Measurements from ENCODE around the gene OVCH1.
"Not testable (repeated sequence)": the region's sequence is repeated elsewhere in the genome, so short reads cannot be mapped to it uniquely, and the experiment has no call there.

The OVCH1 gene

DNA sequence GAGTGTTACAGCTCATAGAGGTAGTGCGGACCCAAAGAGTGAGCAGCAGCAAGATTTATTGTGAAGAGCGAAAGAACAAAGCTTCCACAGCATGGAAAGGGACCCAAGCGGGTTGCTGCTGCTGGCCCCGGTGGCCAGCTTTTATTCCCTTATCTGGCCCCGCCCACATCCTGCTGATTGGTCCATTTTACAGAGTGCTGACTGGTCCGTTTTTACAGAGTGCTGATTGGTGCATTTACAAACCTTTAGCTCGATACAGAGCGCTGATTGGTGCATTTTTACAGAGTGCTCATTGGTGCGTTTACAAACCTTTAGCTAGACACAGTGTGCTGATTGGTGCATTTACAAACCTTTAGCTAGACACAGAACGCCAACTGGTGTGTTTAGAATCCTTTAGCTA, 60.7 kb downstream of the OVCH1 start:
- not testable (repeated sequence) for H3K4me3 ChIP-seq (ENCODE audit: low read depth in 1 of 2, low read length in 2 of 2); H3K27ac ChIP-seq (ENCODE audit: low read length); H3K27me3 ChIP-seq (ENCODE audit: low read depth, low read length); H3K9me3 ChIP-seq (ENCODE audit: control insufficient read depth in 1 of 2, low read length in 2 of 2); H3K4me1 ChIP-seq (ENCODE audit: control insufficient read depth in 1 of 2, insufficient read depth in 2 of 2, low read length in 2 of 2); H3K36me3 ChIP-seq (ENCODE audit: control insufficient read depth in 1 of 2, insufficient read depth in 2 of 2, low read length in 2 of 2)

DNA sequence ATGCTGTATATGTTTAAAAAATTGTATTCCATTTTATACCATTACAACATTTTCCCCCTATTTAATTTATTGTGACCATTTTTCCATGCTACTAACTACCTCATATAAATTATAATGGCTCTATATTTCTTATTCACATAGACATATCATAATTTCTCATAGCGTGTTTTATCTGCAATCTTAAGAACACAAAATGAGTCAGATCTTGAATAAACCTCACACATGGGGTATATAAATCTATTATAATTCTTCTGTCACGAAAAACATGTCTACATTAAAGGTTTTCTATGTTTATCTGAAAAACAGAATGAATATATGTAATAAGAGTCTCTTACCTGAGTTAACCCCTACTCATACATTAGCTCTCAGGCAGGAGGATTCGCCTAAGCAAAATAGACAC, 66.0 kb downstream of the OVCH1 start:
- no peaks in the 10 kb centered on the region for H3K9me3 ChIP-seq (ENCODE audit: control insufficient read depth in 1 of 2, low read length in 2 of 2)
- H3K4me1 ChIP-seq (ENCODE audit: control insufficient read depth in 1 of 2, insufficient read depth in 2 of 2, low read length in 2 of 2): no peaks in the 10 kb centered on the region

DNA sequence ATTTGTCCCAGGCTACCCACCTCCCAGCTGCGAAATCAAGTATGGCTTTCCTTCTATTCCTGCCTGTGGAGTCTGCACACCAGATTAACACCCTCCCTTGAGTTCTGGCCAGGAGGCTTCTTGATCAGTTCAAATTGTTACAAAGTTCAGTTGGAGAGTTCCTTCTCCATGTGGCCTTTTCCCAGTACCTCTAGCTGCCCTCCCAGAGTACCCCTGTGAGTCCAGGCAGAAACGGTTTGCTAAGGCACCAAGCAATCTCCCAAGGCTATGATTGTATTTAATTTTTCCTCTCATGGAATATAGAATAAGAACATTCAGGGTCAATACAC, 66.8 kb downstream of the OVCH1 start:
- no peak overlapping the region for H3K4me3 ChIP-seq (ENCODE audit: low read depth in 1 of 2, low read length in 2 of 2)
- no peak overlapping the region for H3K27ac ChIP-seq (ENCODE audit: low read length)
- no peaks in the 10 kb centered on the region for H3K9me3 ChIP-seq (ENCODE audit: control insufficient read depth in 1 of 2, low read length in 2 of 2)
- no peaks in the 10 kb centered on the region for H3K27me3 ChIP-seq (ENCODE audit: low read depth, low read length)
- no peaks in the 10 kb centered on the region for H3K4me1 ChIP-seq (ENCODE audit: control insufficient read depth in 1 of 2, insufficient read depth in 2 of 2, low read length in 2 of 2)
- H3K36me3 ChIP-seq (ENCODE audit: control insufficient read depth in 1 of 2, insufficient read depth in 2 of 2, low read length in 2 of 2): no peaks in the 10 kb centered on the region

More for the DNA sequence above, 66.0 kb downstream of the OVCH1 start:
- Histone ChIP-seq H3K4me3 (ENCODE audit: low read depth in 1 of 2, low read length in 2 of 2) (no peak overlapping the region), H3K27ac (ENCODE audit: low read length) (no peak overlapping the region), H3K27me3 (ENCODE audit: low read depth, low read length) (no peaks in the 10 kb centered on the region), H3K36me3 (ENCODE audit: control insufficient read depth in 1 of 2, insufficient read depth in 2 of 2, low read length in 2 of 2) (no peaks in the 10 kb centered on the region)

DNA sequence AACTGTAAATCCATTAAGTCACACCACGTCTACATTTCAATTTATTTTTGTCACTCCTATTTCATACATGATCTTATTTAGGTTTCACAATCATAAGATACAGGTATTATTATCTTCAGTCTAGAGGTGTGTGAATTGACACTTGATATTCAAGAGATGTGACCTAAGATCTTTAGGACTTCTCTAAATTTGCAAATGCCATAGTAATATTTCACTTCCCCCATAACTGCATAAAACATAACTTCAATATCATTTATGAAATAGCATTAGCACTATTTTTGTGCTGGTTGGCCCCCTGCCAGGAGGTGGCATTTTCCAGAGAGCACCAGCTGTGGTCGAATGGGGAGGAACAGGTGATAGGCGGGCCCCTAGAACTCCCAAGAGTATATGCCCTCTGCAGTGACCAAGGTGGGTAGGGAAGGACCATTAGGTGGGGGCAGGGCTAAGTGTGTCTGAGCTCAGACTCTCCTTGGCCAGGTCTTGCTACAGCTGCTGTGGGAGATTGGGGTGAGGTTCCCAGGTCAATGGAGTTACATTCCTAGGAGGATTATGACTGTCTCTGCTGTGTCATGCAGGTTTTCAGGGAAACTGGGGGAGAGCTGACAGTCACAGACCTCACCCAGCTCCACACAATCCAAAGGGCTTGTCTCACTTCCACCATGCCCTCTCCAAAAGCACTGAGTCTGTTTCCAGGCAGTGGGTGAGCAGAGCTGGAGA, 67.3 kb downstream of the OVCH1 start:
- Histone ChIP-seq H3K27me3 (ENCODE audit: low read depth, low read length) (no peaks in the 10 kb centered on the region), H3K27ac (ENCODE audit: low read length) (no peak overlapping the region)

DNA sequence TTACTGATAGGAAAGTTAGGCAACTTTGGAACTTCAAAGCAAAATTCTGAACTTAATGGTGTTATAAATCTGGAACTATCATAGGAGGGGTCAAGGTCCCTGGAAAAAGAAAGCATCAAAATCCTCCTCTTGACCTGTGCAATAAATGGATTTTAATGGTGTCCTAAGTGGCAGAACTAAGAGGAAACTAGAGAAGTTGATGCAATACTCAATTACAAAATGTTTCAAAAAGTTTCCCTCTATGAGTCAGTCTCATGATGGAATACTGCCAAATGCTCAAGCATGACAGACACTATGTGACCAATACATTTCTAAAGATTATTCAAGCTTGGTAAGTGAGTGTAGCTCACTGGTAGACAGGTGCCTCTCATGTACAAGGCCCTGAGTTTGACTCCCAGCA, 68.9 kb downstream of the OVCH1 start:
- no peak overlapping the region for H3K27ac ChIP-seq (ENCODE audit: low read length)

More for the DNA sequence above, 67.3 kb downstream of the OVCH1 start:
- no peak overlapping the region for H3K4me3 ChIP-seq (ENCODE audit: low read depth in 1 of 2, low read length in 2 of 2)
- H3K9me3 ChIP-seq (ENCODE audit: control insufficient read depth in 1 of 2, low read length in 2 of 2): no peaks in the 10 kb centered on the region
- H3K4me1 ChIP-seq (ENCODE audit: control insufficient read depth in 1 of 2, insufficient read depth in 2 of 2, low read length in 2 of 2): no peaks in the 10 kb centered on the region
- H3K36me3 ChIP-seq (ENCODE audit: control insufficient read depth in 1 of 2, insufficient read depth in 2 of 2, low read length in 2 of 2): no peaks in the 10 kb centered on the region

DNA sequence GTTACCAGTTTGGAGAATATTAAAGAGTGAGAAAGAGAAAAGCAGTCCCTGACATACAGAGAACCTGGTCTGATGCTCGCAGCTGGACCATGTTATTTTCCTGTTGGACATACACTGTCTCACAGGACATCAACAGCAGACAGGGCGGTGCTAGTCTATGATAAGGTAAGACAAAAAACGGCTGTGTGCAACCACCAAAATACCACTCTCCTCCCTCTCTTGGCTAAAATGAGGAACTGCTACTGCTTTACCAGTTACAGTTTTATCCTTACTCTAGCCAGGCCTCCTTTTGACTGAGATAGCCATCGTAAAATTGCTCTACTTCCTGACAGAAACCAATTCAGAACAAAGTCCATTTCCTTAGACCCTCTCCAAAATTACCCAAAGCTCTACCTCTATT, 69.5 kb downstream of the OVCH1 start:
- Histone ChIP-seq H3K4me3 (ENCODE audit: low read depth in 1 of 2, low read length in 2 of 2) (no peak overlapping the region), H3K9me3 (ENCODE audit: control insufficient read depth in 1 of 2, low read length in 2 of 2) (no peaks in the 10 kb centered on the region), H3K27ac (ENCODE audit: low read length) (no peak overlapping the region), H3K4me1 (ENCODE audit: control insufficient read depth in 1 of 2, insufficient read depth in 2 of 2, low read length in 2 of 2) (no peaks in the 10 kb centered on the region), H3K27me3 (ENCODE audit: low read depth, low read length) (no peaks in the 10 kb centered on the region), H3K36me3 (ENCODE audit: control insufficient read depth in 1 of 2, insufficient read depth in 2 of 2, low read length in 2 of 2) (no peaks in the 10 kb centered on the region)

More for the DNA sequence above, 68.9 kb downstream of the OVCH1 start:
- Histone ChIP-seq H3K27me3 (ENCODE audit: low read depth, low read length) (no peaks in the 10 kb centered on the region), H3K9me3 (ENCODE audit: control insufficient read depth in 1 of 2, low read length in 2 of 2) (no peaks in the 10 kb centered on the region), H3K4me1 (ENCODE audit: control insufficient read depth in 1 of 2, insufficient read depth in 2 of 2, low read length in 2 of 2) (no peaks in the 10 kb centered on the region), H3K4me3 (ENCODE audit: low read depth in 1 of 2, low read length in 2 of 2) (no peak overlapping the region), H3K36me3 (ENCODE audit: control insufficient read depth in 1 of 2, insufficient read depth in 2 of 2, low read length in 2 of 2) (no peaks in the 10 kb centered on the region)

DNA sequence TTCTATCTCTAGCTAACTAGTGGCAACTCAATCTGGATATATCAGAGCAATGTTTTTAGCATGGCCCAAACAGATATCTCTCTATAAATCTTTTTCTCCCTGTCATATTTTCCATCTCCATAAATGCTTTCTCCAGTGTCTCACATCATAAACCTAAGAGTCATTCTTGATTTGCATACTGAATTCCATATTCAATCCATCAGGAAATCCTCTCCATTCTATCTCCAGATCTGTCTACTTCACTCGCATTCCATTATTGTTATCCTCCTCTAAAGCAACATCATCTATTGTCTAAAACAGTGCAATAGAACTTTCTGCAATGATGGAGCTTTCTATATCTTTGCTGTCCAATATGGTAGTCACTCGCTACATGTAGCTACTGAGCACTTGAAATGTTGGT, 71.0 kb downstream of the OVCH1 start:
- Histone ChIP-seq H3K27me3 (ENCODE audit: low read depth, low read length) (no peaks in the 10 kb centered on the region), H3K27ac (ENCODE audit: low read length) (no peak overlapping the region), H3K9me3 (ENCODE audit: control insufficient read depth in 1 of 2, low read length in 2 of 2) (no peaks in the 10 kb centered on the region), H3K36me3 (ENCODE audit: control insufficient read depth in 1 of 2, insufficient read depth in 2 of 2, low read length in 2 of 2) (no peaks in the 10 kb centered on the region), H3K4me1 (ENCODE audit: control insufficient read depth in 1 of 2, insufficient read depth in 2 of 2, low read length in 2 of 2) (no peaks in the 10 kb centered on the region), H3K4me3 (ENCODE audit: low read depth in 1 of 2, low read length in 2 of 2) (no peak overlapping the region)

DNA sequence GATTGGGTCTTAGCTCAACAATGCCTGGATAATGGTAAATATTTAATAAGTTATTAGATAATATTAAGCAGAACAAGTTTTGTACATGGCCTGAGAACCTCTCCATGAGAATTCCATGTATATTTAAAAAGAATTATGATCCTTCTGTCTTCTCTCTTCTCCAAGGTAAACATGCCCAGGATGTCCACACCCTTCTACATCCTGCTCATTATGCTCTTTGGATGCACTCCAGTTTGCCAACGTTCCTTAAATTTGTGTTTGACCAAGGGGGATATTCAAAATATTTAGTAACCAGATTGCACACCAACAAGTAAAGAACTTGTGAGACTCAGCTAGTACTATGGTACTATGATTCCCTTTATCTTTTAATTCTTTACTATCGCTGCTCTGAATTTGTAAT, 71.8 kb downstream of the OVCH1 start:
- Histone ChIP-seq H3K27ac (ENCODE audit: low read length) (no peak overlapping the region), H3K36me3 (ENCODE audit: control insufficient read depth in 1 of 2, insufficient read depth in 2 of 2, low read length in 2 of 2) (no peaks in the 10 kb centered on the region), H3K27me3 (ENCODE audit: low read depth, low read length) (no peaks in the 10 kb centered on the region), H3K4me3 (ENCODE audit: low read depth in 1 of 2, low read length in 2 of 2) (no peak overlapping the region), H3K4me1 (ENCODE audit: control insufficient read depth in 1 of 2, insufficient read depth in 2 of 2, low read length in 2 of 2) (no peaks in the 10 kb centered on the region), H3K9me3 (ENCODE audit: control insufficient read depth in 1 of 2, low read length in 2 of 2) (no peaks in the 10 kb centered on the region)

DNA sequence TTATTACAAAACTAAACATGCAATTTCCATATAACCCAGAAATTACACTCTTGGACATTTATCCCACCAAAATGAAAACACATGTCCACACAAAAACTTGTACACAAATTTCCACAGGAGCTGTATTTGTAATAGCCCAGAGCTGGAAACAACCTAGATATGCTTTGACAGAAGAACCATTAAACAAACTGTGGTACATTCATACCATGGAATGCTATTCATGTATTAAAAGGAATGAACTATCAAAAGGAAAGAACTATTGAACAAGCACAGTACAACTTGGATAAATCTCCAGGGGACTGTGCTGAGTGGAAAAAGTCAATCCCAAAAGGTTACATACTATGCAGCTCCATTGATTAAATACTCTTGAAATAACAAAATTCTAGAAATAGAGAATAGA, 80.7 kb downstream of the OVCH1 start:
- H3K4me3 ChIP-seq (ENCODE audit: low read depth in 1 of 2, low read length in 2 of 2): no peak overlapping the region
- H3K27me3 ChIP-seq (ENCODE audit: low read depth, low read length): no peaks in the 10 kb centered on the region
- no peak overlapping the region for H3K27ac ChIP-seq (ENCODE audit: low read length)
- no peaks in the 10 kb centered on the region for H3K9me3 ChIP-seq (ENCODE audit: control insufficient read depth in 1 of 2, low read length in 2 of 2)
- H3K4me1 ChIP-seq (ENCODE audit: control insufficient read depth in 1 of 2, insufficient read depth in 2 of 2, low read length in 2 of 2): no peaks in the 10 kb centered on the region
- no peaks in the 10 kb centered on the region for H3K36me3 ChIP-seq (ENCODE audit: control insufficient read depth in 1 of 2, insufficient read depth in 2 of 2, low read length in 2 of 2)

DNA sequence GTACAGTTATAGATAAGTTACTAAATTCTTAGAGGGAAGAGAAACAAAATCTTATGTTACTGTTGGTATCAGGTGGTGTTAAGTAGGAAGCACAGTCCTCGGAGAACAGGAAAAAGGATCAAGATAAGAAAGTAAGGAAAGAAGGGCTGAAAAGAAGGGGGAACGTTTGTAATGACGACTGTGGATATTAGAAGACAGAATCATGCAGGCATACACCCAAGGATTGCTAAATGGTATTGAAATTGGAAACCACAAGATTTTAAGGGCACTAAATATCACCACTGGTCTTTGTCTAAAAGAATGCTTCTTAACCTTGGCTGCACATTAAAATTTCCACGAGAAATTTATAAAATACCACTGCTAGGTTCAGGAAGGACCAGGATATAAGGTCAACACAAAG, 82.4 kb downstream of the OVCH1 start:
- H3K4me3 ChIP-seq (ENCODE audit: low read depth in 1 of 2, low read length in 2 of 2): no peak overlapping the region
- no peaks in the 10 kb centered on the region for H3K27me3 ChIP-seq (ENCODE audit: low read depth, low read length)
- H3K27ac ChIP-seq (ENCODE audit: low read length): no peak overlapping the region
- H3K9me3 ChIP-seq (ENCODE audit: control insufficient read depth in 1 of 2, low read length in 2 of 2): no peaks in the 10 kb centered on the region
- H3K4me1 ChIP-seq (ENCODE audit: control insufficient read depth in 1 of 2, insufficient read depth in 2 of 2, low read length in 2 of 2): no peaks in the 10 kb centered on the region
- H3K36me3 ChIP-seq (ENCODE audit: control insufficient read depth in 1 of 2, insufficient read depth in 2 of 2, low read length in 2 of 2): no peaks in the 10 kb centered on the region

DNA sequence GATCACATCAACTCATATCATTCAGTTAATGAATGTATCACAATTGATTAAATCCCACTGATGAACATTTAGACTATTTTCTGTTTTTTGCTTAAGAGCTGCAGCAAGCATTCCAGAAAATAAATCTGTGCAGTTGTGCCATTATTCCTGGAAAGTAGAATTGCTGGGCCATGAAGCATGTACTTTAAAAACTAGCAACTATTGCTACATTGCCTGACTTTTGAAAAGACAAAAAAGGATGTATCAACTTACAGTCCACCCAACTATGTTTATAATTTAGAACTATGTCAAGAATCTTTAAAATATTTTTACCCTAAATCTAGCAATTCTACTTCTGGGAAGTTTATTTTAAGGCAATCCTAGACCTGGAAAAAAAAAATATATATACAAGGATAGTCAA, 83.1 kb downstream of the OVCH1 start:
- Histone ChIP-seq H3K4me3 (ENCODE audit: low read depth in 1 of 2, low read length in 2 of 2) (no peak overlapping the region), H3K27me3 (ENCODE audit: low read depth, low read length) (no peaks in the 10 kb centered on the region), H3K9me3 (ENCODE audit: control insufficient read depth in 1 of 2, low read length in 2 of 2) (no peaks in the 10 kb centered on the region), H3K27ac (ENCODE audit: low read length) (no peak overlapping the region), H3K4me1 (ENCODE audit: control insufficient read depth in 1 of 2, insufficient read depth in 2 of 2, low read length in 2 of 2) (no peaks in the 10 kb centered on the region), H3K36me3 (ENCODE audit: control insufficient read depth in 1 of 2, insufficient read depth in 2 of 2, low read length in 2 of 2) (no peaks in the 10 kb centered on the region)

DNA sequence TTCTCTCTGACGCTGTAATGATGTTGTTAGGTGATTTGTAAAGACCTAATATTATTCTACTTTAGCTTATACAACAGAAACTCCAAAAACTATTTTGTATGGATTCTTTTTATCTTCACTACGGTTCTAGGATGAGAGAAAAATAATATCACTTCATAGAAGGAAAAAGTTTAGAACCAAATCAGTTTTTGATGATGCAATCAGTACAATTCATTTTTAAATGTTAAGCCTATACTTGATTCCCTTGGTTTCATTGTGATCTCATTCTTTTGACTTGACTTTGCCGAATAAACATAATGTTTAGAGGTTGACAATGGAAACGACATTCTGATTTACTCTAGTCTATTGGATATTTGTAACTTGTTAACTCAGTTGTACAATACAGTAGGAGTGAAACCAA, 91.9 kb downstream of the OVCH1 start:
- no peaks in the 10 kb centered on the region for H3K27me3 ChIP-seq (ENCODE audit: low read depth, low read length)

More for the DNA sequence above, 91.9 kb downstream of the OVCH1 start:
- Histone ChIP-seq H3K9me3 (ENCODE audit: control insufficient read depth in 1 of 2, low read length in 2 of 2) (no peaks in the 10 kb centered on the region), H3K36me3 (ENCODE audit: control insufficient read depth in 1 of 2, insufficient read depth in 2 of 2, low read length in 2 of 2) (no peaks in the 10 kb centered on the region), H3K4me1 (ENCODE audit: control insufficient read depth in 1 of 2, insufficient read depth in 2 of 2, low read length in 2 of 2) (no peaks in the 10 kb centered on the region), H3K27ac (ENCODE audit: low read length) (no peak overlapping the region), H3K4me3 (ENCODE audit: low read depth in 1 of 2, low read length in 2 of 2) (no peak overlapping the region)

Data from muscle layer of duodenum (tissue), 2 donors.